Astrocyte of the hippocampus (primary cell): ENCODE results near the gene HOXB7.

Source experiments
- DNase-seq: peaks from one replicate; pipeline ENCODE4 v3.0.0; 2011; ENCODE audit warnings: low read depth, low spot score

The HOXB7 gene

GRCh38 chr17:48595278-48595999 lies 15.4 kb downstream of the HOXB7 start:
- DNase-seq, result no peak

GRCh38 chr17:48594538-48595277 lies 16.1 kb downstream of the HOXB7 start:
- DNase-seq, result no peak

- DNase-seq, result peak; percentile 95
Observed at GRCh38 chr17:48593840-48594537, 16.8 kb downstream of the HOXB7 start.

GRCh38 chr17:48593126-48593829 lies 17.5 kb downstream of the HOXB7 start, which contains the start of gene HOXB5:
TSS of gene HOXB5 (minus strand) at chr17:48593779. CDS start at chr17:48593682, 97 bp downstream.
- peak; percentile 70 for DNase-seq

- no peak for DNase-seq
Observed at GRCh38 chr17:48592577-48592976, 18.2 kb downstream of the HOXB7 start.

- no peak for DNase-seq
Observed at GRCh38 chr17:48592057-48592514, 18.7 kb downstream of the HOXB7 start.

GRCh38 chr17:48591255-48592056 lies 19.4 kb downstream of the HOXB7 start:
- DNase-seq, result no peak

GRCh38 chr17:48590607-48591161 lies 20.1 kb downstream of the HOXB7 start:
- DNase-seq, result no peak

GRCh38 chr17:48589831-48590606 lies 20.8 kb downstream of the HOXB7 start, which contains the start of gene HOXB3:
TSS of gene HOXB3 (minus strand) at chr17:48590241. CDS start at chr17:48552474, 37,767 bp downstream.
- DNase-seq, result no peak

- no peak for DNase-seq
Observed at GRCh38 chr17:48589060-48589830, 21.6 kb downstream of the HOXB7 start.

GRCh38 chr17:48588528-48588927 lies 22.3 kb downstream of the HOXB7 start:
- no peak for DNase-seq

- no peak for DNase-seq
Observed at GRCh38 chr17:48588074-48588415, 22.8 kb downstream of the HOXB7 start.

GRCh38 chr17:48587276-48588073 lies 23.3 kb downstream of the HOXB7 start:
- DNase-seq, result no peak

- no peak for DNase-seq
Observed at GRCh38 chr17:48586355-48587258, 24.2 kb downstream of the HOXB7 start.

- DNase-seq, result no peak
Observed at GRCh38 chr17:48584223-48584741, 26.5 kb downstream of the HOXB7 start.

GRCh38 chr17:48583708-48584222 lies 27.1 kb downstream of the HOXB7 start:
- no peak for DNase-seq

GRCh38 chr17:48582750-48583069 lies 28.1 kb downstream of the HOXB7 start:
- DNase-seq, result no peak
